ENCODE data around the gene PARVB.

PARVB gene

GRCh38 chr22:44168206-44168605, 144.1 kb downstream of the PARVB start (continued):
- no peak for TF ChIP-seq ZNF449 (tag by site-specific recombination; IDR thresholded peaks at IDR 0.05)
- no peak for TF ChIP-seq ZNF311 (tag by site-specific recombination; IDR thresholded peaks at IDR 0.05; ENCODE audit: borderline replicate concordance)
- TF ChIP-seq REPIN1 (tag by site-specific recombination; IDR thresholded peaks at IDR 0.05; ENCODE audit: low read depth) = no peak

- no peak for TF ChIP-seq YY1 (tag by site-specific recombination; IDR thresholded peaks at IDR 0.05)
- Histone ChIP-seq H3K4me1 (ENCODE audit: control insufficient read depth, insufficient read depth, low read length) (0 out of 2 replicates have a peak, but pooled peaks cover 4% of the 10 kb centered on the region), H3K27ac (ENCODE audit: extremely low read depth, low read depth, low read length) (no peak overlapping the region), H3K36me3 (ENCODE audit: control insufficient read depth in 2 of 2, insufficient read depth in 1 of 2, low read length in 2 of 2) (no peaks in the 10 kb centered on the region), H3K9me3 (ENCODE audit: control insufficient read depth, insufficient read depth, low read depth, low read length) (no peaks in the 10 kb centered on the region), H3K4me3 (ENCODE audit: low read depth, low read length) (no peak overlapping the region)
- POLR2A ChIA-PET = no interaction called here
- CTCF ChIA-PET = interaction anchor here (0.5 to 0.6 kb wide), 2 partner anchors 175 to 379 kb away, joined by 3 to 5 read pairs; no protein-coding TSS in a partner anchor
Observed at GRCh38 chr22:44170470-44170869, 146.4 kb downstream of the PARVB start.

GRCh38 chr22:44171561-44171960, 147.5 kb downstream of the PARVB start:
- CTCF ChIA-PET = no interaction called here
- H3K4me1 ChIP-seq (ENCODE audit: control insufficient read depth, insufficient read depth, low read length) = 0 out of 2 replicates have a peak, but pooled peaks cover 4% of the 10 kb centered on the region
- no peak overlapping the region for H3K4me3 ChIP-seq (ENCODE audit: low read depth, low read length)
- POLR2A ChIA-PET = no interaction called here
- TF ChIP-seq ZNF19 (tag by site-specific recombination; IDR thresholded peaks at IDR 0.05; ENCODE audit: low read depth) (no peak), ZNF792 (tag by site-specific recombination; IDR thresholded peaks at IDR 0.05) (no peak), ZNF624 (tag by site-specific recombination; IDR thresholded peaks at IDR 0.05) (no peak), ZNF274 (IDR thresholded peaks at IDR 0.05; ENCODE audit: low read length) (no peak), ZNF274 (tag by site-specific recombination; IDR thresholded peaks at IDR 0.05; ENCODE audit: borderline replicate concordance) (no peak), ZNF18 (tag by site-specific recombination; IDR thresholded peaks at IDR 0.05) (no peak), ZNF280C (tag by site-specific recombination; IDR thresholded peaks at IDR 0.05) (no peak), ZNF830 (tag by site-specific recombination; IDR thresholded peaks at IDR 0.05; ENCODE audit: low read depth) (no peak), ZNF548 (tag by site-specific recombination; IDR thresholded peaks at IDR 0.05) (no peak), BCL11B (tag by site-specific recombination; IDR thresholded peaks at IDR 0.05; ENCODE audit: low read depth) (no peak), ZNF121 (tag by site-specific recombination; IDR thresholded peaks at IDR 0.05) (no peak), EGR2 (tag by site-specific recombination; IDR thresholded peaks at IDR 0.05; ENCODE audit: low read depth) (no peak), ZNF155 (tag by site-specific recombination; IDR thresholded peaks at IDR 0.05) (no peak), ZNF169 (tag by site-specific recombination; IDR thresholded peaks at IDR 0.05) (no peak), GLI4 (tag by site-specific recombination; IDR thresholded peaks at IDR 0.05) (no peak), ZNF335 (tag by site-specific recombination; conservative IDR thresholded peaks at IDR 0.05) (no peak), ZNF76 (tag by site-specific recombination; IDR thresholded peaks at IDR 0.05; ENCODE audit: borderline replicate concordance, low read depth) (no peak), INSM2 (tag by site-specific recombination; IDR thresholded peaks at IDR 0.05) (no peak)
- H3K9me3 ChIP-seq (ENCODE audit: control insufficient read depth, insufficient read depth, low read depth, low read length) = no peaks in the 10 kb centered on the region
- H3K27ac ChIP-seq (ENCODE audit: extremely low read depth, low read depth, low read length) = no peak overlapping the region
- no peaks in the 10 kb centered on the region for H3K36me3 ChIP-seq (ENCODE audit: control insufficient read depth in 2 of 2, insufficient read depth in 1 of 2, low read length in 2 of 2)

Data from HEK293 (cell line).